Measurements from ENCODE around the gene DVL1. TPM values are rescaled to one million over a fixed set of nuclear protein-coding genes. Genes with fewer than 3 reads are reported as not detected.

DVL1 gene
- total and polyA plus RNA-seq, 7 donors = 25.8 to 85.0 (median 58.9) TPM

GRCh38 chr1:1322952-1323351 lies 26.3 kb downstream of the DVL1 start:
- intact Hi-C loops (cut with DNase I) = no loop called here
- TF ChIP-seq POLR2AphosphoS5 (IDR thresholded peaks at IDR 0.05) = no peak
- TF ChIP-seq POLR2A (IDR thresholded peaks at IDR 0.05) = no peak
- TF ChIP-seq, protein P1, sequence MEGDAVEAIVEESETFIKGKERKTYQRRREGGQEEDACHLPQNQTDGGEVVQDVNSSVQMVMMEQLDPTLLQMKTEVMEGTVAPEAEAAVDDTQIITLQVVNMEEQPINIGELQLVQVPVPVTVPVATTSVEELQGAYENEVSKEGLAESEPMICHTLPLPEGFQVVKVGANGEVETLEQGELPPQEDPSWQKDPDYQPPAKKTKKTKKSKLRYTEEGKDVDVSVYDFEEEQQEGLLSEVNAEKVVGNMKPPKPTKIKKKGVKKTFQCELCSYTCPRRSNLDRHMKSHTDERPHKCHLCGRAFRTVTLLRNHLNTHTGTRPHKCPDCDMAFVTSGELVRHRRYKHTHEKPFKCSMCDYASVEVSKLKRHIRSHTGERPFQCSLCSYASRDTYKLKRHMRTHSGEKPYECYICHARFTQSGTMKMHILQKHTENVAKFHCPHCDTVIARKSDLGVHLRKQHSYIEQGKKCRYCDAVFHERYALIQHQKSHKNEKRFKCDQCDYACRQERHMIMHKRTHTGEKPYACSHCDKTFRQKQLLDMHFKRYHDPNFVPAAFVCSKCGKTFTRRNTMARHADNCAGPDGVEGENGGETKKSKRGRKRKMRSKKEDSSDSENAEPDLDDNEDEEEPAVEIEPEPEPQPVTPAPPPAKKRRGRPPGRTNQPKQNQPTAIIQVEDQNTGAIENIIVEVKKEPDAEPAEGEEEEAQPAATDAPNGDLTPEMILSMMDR (IDR thresholded peaks at IDR 0.05) = no peak
- TF ChIP-seq EP300 (IDR thresholded peaks at IDR 0.05) = no peak
- Histone ChIP-seq H3K27me3 (no peaks in the 10 kb centered on the region), H3K4me1 (peaks cover 3 to 73% (median 63%) of the 10 kb centered on the region in 4 donors), H3K36me3 (peaks cover 11 to 44% (median 13%) of the 10 kb centered on the region in 4 donors), H3K4me3 (no peak overlapping the region), H3K27ac (no peak overlapping the region), H3K9me3 (no peaks in the 10 kb centered on the region)
- WGBS, 2 donors = 88 to 93% methylated on average over 10 of the region's 10 CpGs
- DNase-seq = no peak

DNA sequence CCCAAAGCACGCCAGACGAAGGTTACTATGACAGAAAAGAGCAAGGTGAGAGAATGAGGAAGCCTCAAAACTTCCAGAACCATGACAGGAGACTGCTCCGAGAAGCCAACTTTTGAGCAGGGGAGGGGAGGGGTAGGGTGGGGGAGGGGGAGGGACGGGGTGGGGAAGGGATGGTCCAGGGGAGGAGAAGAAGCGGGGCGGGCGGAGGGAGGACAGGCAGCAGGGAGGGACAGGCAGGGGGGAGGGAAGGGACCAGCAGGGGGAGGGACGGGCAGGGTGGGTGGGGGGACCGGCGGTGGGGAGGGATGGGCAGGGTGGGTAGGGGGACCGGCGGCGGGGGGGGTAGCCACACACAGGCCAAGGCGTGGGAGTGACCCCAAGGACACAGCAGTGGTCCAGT lies 26.8 kb downstream of the DVL1 start:
- H3K4me3 ChIP-seq = no peak overlapping the region
- peaks cover 5 to 41% (median 10%) of the 10 kb centered on the region in 4 donors for H3K36me3 ChIP-seq
- H3K27me3 ChIP-seq = no peaks in the 10 kb centered on the region
- no peak for DNase-seq
- TF ChIP-seq POLR2A (IDR thresholded peaks at IDR 0.05) = no peak
- TF ChIP-seq, protein P1 (IDR thresholded peaks at IDR 0.05) = no peak
- TF ChIP-seq POLR2AphosphoS5 (IDR thresholded peaks at IDR 0.05) = no peak
- no peak for TF ChIP-seq EP300 (IDR thresholded peaks at IDR 0.05)
- WGBS, 2 donors = 79 to 87% methylated on average over 14 of the region's 14 CpGs
- no peaks in the 10 kb centered on the region for H3K9me3 ChIP-seq
- intact Hi-C loops (cut with DNase I) = no loop called here
- peak overlapping the region in 1 of 4 donors; percentile 31 for H3K27ac ChIP-seq
- H3K4me1 ChIP-seq = peaks cover 3 to 79% (median 68%) of the 10 kb centered on the region in 4 donors

- peaks cover 0 to 39% (median 9%) of the 10 kb centered on the region in 4 donors for H3K36me3 ChIP-seq
- peak overlapping the region in 3 of 4 donors; percentile 31 to 90 (median 85) for H3K27ac ChIP-seq
- H3K4me1 ChIP-seq = peaks cover 3 to 81% (median 74%) of the 10 kb centered on the region in 4 donors
- TF ChIP-seq, protein P1 (IDR thresholded peaks at IDR 0.05) = no peak
- TF ChIP-seq POLR2A (IDR thresholded peaks at IDR 0.05) (no peak), POLR2AphosphoS5 (IDR thresholded peaks at IDR 0.05) (no peak), EP300 (IDR thresholded peaks at IDR 0.05) (no peak)
- H3K9me3 ChIP-seq = no peaks in the 10 kb centered on the region
- WGBS, 2 donors = 94 to 97% methylated on average over 8 of the region's 8 CpGs
- no peaks in the 10 kb centered on the region for H3K27me3 ChIP-seq
- intact Hi-C loops (cut with DNase I) = no loop called here
- no peak overlapping the region for H3K4me3 ChIP-seq
- no peak for DNase-seq
Observed at GRCh38 chr1:1321477-1321876, 27.7 kb downstream of the DVL1 start.

DNA sequence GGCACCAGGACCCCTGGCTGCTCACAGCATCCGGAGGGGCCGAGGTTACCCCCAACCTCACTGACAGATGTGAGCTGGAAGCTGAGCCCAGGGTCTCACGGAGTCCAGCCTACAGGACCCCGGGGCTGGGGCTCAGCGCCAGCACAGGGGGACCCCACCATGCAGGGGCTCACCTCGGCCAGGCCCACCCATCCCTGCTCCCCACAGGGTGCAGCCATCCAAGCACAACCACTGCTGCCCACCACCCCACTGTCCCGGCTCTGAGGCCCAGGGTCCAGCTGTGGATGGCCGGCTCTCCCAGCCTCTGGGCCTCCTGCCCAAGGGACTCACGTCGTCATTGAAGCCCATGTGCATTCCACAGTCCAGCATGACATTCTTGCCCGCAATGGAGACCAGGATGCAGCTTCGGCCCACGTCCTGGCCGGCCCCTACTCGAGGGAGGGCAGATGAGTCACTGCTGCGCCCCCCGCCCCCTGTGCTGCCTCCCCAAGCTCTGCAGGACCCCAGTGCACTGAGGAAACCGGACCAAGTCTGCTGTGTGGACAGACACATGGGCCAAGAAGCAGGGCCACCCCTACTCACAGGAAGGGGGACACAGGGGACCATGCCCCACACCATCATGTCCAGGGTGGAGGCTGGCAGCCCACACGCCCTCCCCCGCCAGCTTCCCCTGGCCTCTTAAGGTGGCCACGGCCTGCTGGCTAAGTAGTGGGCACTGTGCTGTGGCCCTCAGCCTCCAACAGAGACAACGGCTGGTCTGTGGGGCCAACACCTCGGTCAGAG lies 28.4 kb downstream of the DVL1 start:
- Histone ChIP-seq H3K27ac (peak overlapping the region in 3 of 4 donors; percentile 29 to 90 (median 85)), H3K4me3 (no peak overlapping the region), H3K4me1 (peaks cover 3 to 81% (median 75%) of the 10 kb centered on the region in 4 donors), H3K27me3 (no peaks in the 10 kb centered on the region), H3K9me3 (no peaks in the 10 kb centered on the region), H3K36me3 (peaks cover 0 to 37% (median 9%) of the 10 kb centered on the region in 4 donors)
- intact Hi-C loops (cut with DNase I) = no loop called here
- TF ChIP-seq POLR2AphosphoS5 (IDR thresholded peaks at IDR 0.05) = no peak
- TF ChIP-seq POLR2A (IDR thresholded peaks at IDR 0.05) = no peak
- TF ChIP-seq, protein P1 (IDR thresholded peaks at IDR 0.05) = no peak
- TF ChIP-seq EP300 (IDR thresholded peaks at IDR 0.05) = no peak
- WGBS, 2 donors = 87 to 90% methylated on average over 23 of the region's 23 CpGs
- DNase-seq = no peak

Measured in sigmoid colon (tissue), 7 donors.